B cell (primary cell): ENCODE data around the gene DSG2. TPM values are rescaled to one million over a fixed set of nuclear protein-coding genes. Genes with fewer than 3 reads are reported as not detected.

Experiments
- ATAC-seq: fragments of 200-7000 bp; cut with Tn5 transposase; one replicate; pipeline ENCODE4 v1.10.0; 2021; ENCODE audit warnings: low read depth, mild to moderate bottlenecking, moderate number of reproducible peaks, moderate library complexity
- CTCF ChIA-PET: fragments of 350-600 bp; sonication (Branson Sonifier 250); formaldehyde crosslinking; loops from one replicate; lab custom pipeline; 2021; ENCODE audit warnings: antibody characterized with exemption, inconsistent platforms; lab: Charles Lee
- POLR2A ChIA-PET: fragments of 350-600 bp; sonication (Branson Sonifier 250); formaldehyde crosslinking; loops from one replicate; lab custom pipeline; 2021; ENCODE audit warnings: antibody characterized with exemption; lab: Charles Lee
- DNase-seq: peaks from one replicate; pipeline ENCODE4 v3.0.0; 2013
- H2AFZ ChIP-seq: 2 replicates; pipeline ENCODE4 v1.6.1; 2012; ENCODE audit warnings: mild to moderate bottlenecking, low read depth, low read length; ENCODE audit not compliant: insufficient read depth, poor library complexity, severe bottlenecking
- H3K27ac ChIP-seq, 2 donors: 1 replicate in 1 of 2; 2 replicates in 1 of 2; pipeline ENCODE4 v1.5.1; 2012 to 2013; ENCODE audit warnings: low read length in 2 of 2, mild to moderate bottlenecking in 2 of 2, moderate library complexity in 1 of 2
- H3K27me3 ChIP-seq, 4 experiments: fragments of 200-600 bp in 1 of 4; sonication (generic) in 1 of 4; replicated peaks in 1 of 4; 1 replicate in 2 of 4; 2 replicates in 2 of 4; pipeline versions ENCODE4 v1.6.1 to v1.7.0; 2013 to 2016; ENCODE audit warnings: low read length in 3 of 4, mild to moderate bottlenecking in 2 of 4, mixed read lengths in 1 of 4, moderate library complexity in 1 of 4; ENCODE audit not compliant: insufficient read depth in 4 of 4, control insufficient read depth in 3 of 4; ENCODE audit errors: control extremely low read depth in 1 of 4
- H3K36me3 ChIP-seq, 2 experiments: replicated peaks in 1 of 2; 1 replicate in 1 of 2; 2 replicates in 1 of 2; pipeline versions ENCODE4 v1.6.1 to v1.7.1; 2013; ENCODE audit warnings: low read length in 1 of 2; ENCODE audit not compliant: insufficient read depth in 2 of 2, control insufficient read depth in 1 of 2; ENCODE audit errors: control extremely low read depth in 1 of 2, extremely low read depth in 1 of 2
- H3K4me1 ChIP-seq, 2 donors: fragments of 200-600 bp in 1 of 2; sonication (generic) in 1 of 2; 1 replicate in 1 of 2; 2 replicates in 1 of 2; pipeline versions ENCODE4 v1.5.1 to v1.6.1; 2013 to 2017; ENCODE audit warnings: low read length in 2 of 2; ENCODE audit not compliant: control insufficient read depth in 2 of 2, insufficient read depth in 2 of 2
- H3K4me2 ChIP-seq: replicated peaks from 2 replicates; pipeline ENCODE3; 2012; ENCODE audit warnings: mild to moderate bottlenecking, low read depth, low read length; ENCODE audit not compliant: poor library complexity, severe bottlenecking
- H3K4me3 ChIP-seq, 5 experiments: fragments of 200-600 bp in 1 of 5; sonication (generic) in 1 of 5; 1 replicate in 3 of 5; 2 replicates in 2 of 5; pipeline versions ENCODE4 v1.5.1 to v1.7.0; 2011 to 2016; ENCODE audit warnings: low read length in 4 of 5, mild to moderate bottlenecking in 4 of 5, low read depth in 2 of 5, control low read depth in 1 of 5, moderate library complexity in 1 of 5; ENCODE audit not compliant: insufficient read depth in 1 of 5; ENCODE audit errors: control extremely low read depth in 1 of 5, extremely low read depth in 1 of 5
- H3K79me2 ChIP-seq: fragments of 200-600 bp; sonication (generic); one replicate; pipeline ENCODE4 v1.6.0; 2016; ENCODE audit warnings: low read length; ENCODE audit not compliant: control insufficient read depth, insufficient read depth
- H3K9ac ChIP-seq: fragments of 200-600 bp; sonication (generic); 2 replicates; pipeline ENCODE4 v1.6.1; 2017; ENCODE audit warnings: mild to moderate bottlenecking, low read length, moderate library complexity
- H3K9me3 ChIP-seq, 3 donors: one replicate each; pipeline versions ENCODE4 v1.6.1 to v1.7.1; 2013; ENCODE audit warnings: low read length in 2 of 3; ENCODE audit not compliant: control insufficient read depth in 2 of 3, insufficient read depth in 1 of 3; ENCODE audit errors: control extremely low read depth in 1 of 3
- H4K20me1 ChIP-seq: 2 replicates; pipeline ENCODE4 v1.6.0; 2012; ENCODE audit warnings: mild to moderate bottlenecking, low read length; ENCODE audit not compliant: insufficient read depth, control insufficient read depth, poor library complexity, severe bottlenecking
- H3K27ac Mint-ChIP-seq: one replicate; pipeline ENCODE4 v1.8.0; 2021; ENCODE audit warnings: mixed read lengths
- H3K27me3 Mint-ChIP-seq: one replicate; pipeline ENCODE4 v1.8.0; 2021; ENCODE audit warnings: mixed read lengths
- H3K4me1 Mint-ChIP-seq: one replicate; pipeline ENCODE4 v1.8.0; 2021; ENCODE audit warnings: mixed read lengths
- H3K4me3 Mint-ChIP-seq: one replicate; pipeline ENCODE4 v1.8.0; 2021; ENCODE audit warnings: mixed read lengths
- H3K9me3 Mint-ChIP-seq: one replicate; pipeline ENCODE4 v1.8.0; 2022; ENCODE audit warnings: mixed read lengths; ENCODE audit not compliant: insufficient read depth
- EZH2 ChIP-seq: IDR thresholded peaks from 2 replicates; pipeline ENCODE4 v1.6.1; 2012; ENCODE audit warnings: borderline replicate concordance, low read depth, mild to moderate bottlenecking, moderate library complexity, low read length; ENCODE audit not compliant: insufficient read depth, poor library complexity, severe bottlenecking
- WGBS: methylation state at CpG from one replicate; pipeline ENCODE4 v1.1.5; 2013; ENCODE audit warnings: missing lambda C conversion rate; ENCODE audit not compliant: insufficient coverage; 5-methylcytosine and 5-hydroxymethylcytosine counted together
- intact Hi-C: fragments of 100-400 bp; cut with micrococcal nuclease; formaldehyde crosslinking; loops from one replicate; pipeline ENCODE4 v1.10.0; 2022
- polyA plus RNA-seq: library from polyadenylated mRNA; depleted of rRNA; stranded (reverse); fragments of >200 nt; gene quantifications from 2 replicates; pipeline ENCODE4 v1.2.3, GENCODE V29; 2012
- total RNA-seq, 2 donors: library from RNA; stranded (reverse); fragments of 120-200 nt in 1 of 2; gene quantifications; 1 replicate in 1 of 2; 2 replicates in 1 of 2; pipeline versions ENCODE4 v1.2.3 to v1.2.4, GENCODE V29; 2013 to 2022
- TF ChIP-seq, protein P1 (sequence below): fragments of 200-600 bp; IDR thresholded peaks from one replicate; pipeline ENCODE4 v1.8.0; 2022; ENCODE audit warnings: antibody characterized with exemption, mild to moderate bottlenecking

Gene DSG2
- total and polyA plus RNA-seq, 2 donors (not counting 1 experiment from before 2014, with no cell fraction given) = not detected

DNA sequence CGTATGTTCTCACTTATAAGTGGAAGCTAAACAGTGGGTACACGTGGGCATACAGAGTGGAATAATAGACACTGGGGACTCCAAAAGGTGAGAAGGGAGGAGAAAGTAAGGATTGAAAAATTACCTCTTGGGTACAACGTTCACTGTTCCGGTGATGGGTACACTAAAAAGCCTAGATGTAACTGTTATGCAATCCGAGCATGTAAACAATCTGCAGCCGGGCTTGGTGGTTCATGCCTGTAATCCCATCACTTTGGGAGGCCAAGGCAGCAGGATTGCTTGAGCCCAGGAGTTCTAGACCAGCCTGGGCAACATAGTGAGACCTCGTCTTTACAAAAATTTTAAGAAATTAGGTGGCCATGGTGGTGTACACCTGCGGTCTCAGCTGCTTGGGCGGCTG, 60.6 kb downstream of the DSG2 start:
- Histone ChIP-seq H3K4me1 (no peaks in the 10 kb centered on the region), H2AFZ (no peak overlapping the region), H3K79me2 (no peaks in the 10 kb centered on the region), H3K4me3 (no peak overlapping the region), H4K20me1 (no peaks in the 10 kb centered on the region), H3K36me3 (no peaks in the 10 kb centered on the region), H3K9me3 (no peaks in the 10 kb centered on the region), H3K4me2 (no peak overlapping the region), H3K27ac (no peak overlapping the region), H3K27me3 (no peaks in the 10 kb centered on the region), H3K9ac (no peak overlapping the region)
- H3K9me3 Mint-ChIP-seq = no peaks in the 10 kb centered on the region
- no peak overlapping the region for H3K4me3 Mint-ChIP-seq
- no peak overlapping the region for H3K27ac Mint-ChIP-seq
- ATAC-seq (no peak), DNase-seq (no peak)
- ChIA-PET POLR2A (no interaction called here), CTCF (interaction anchor here (0.7 kb wide), 1 partner anchor 419 kb away, joined by 3 read pairs; no protein-coding TSS in a partner anchor)
- intact Hi-C loops = no loop called here
- no peak for TF ChIP-seq EZH2
- H3K4me1 Mint-ChIP-seq = no peaks in the 10 kb centered on the region
- 81% methylated on average over 8 of the region's 9 CpGs for WGBS
- H3K27me3 Mint-ChIP-seq = peaks cover 8% of the 10 kb centered on the region

DNA sequence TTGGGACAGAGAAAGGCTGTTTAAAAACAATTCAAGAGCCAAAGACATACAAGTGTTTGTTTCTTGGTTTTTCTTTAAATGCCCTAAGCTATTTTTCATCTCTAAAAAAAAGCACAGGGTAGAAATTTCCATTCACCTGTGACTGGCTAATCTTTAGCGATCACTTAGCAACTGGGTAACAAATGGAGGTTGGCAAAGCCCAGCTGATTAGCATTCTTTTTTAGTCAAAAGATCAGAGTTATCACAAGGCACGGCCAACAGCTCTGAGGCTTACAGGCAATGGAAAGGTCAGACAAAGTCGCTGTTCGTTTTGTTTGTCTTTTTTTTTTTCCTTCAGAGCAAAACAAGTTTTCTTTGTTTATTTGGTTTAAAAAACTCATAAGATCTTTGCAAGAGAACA, 64.7 kb downstream of the DSG2 start:
- H3K27ac Mint-ChIP-seq = no peak overlapping the region
- DNase-seq (no peak), ATAC-seq (no peak)
- H2AFZ ChIP-seq = no peak overlapping the region
- H3K79me2 ChIP-seq = no peaks in the 10 kb centered on the region
- H3K4me3 Mint-ChIP-seq = no peak overlapping the region
- POLR2A ChIA-PET = no interaction called here
- CTCF ChIA-PET = interaction anchor here (0.5 to 2.4 kb wide), 8 partner anchors 10 to 326 kb away, joined by 3 to 8 read pairs (median 4); no protein-coding TSS in a partner anchor
- H3K27ac ChIP-seq = no peak overlapping the region
- TF ChIP-seq, protein P1, sequence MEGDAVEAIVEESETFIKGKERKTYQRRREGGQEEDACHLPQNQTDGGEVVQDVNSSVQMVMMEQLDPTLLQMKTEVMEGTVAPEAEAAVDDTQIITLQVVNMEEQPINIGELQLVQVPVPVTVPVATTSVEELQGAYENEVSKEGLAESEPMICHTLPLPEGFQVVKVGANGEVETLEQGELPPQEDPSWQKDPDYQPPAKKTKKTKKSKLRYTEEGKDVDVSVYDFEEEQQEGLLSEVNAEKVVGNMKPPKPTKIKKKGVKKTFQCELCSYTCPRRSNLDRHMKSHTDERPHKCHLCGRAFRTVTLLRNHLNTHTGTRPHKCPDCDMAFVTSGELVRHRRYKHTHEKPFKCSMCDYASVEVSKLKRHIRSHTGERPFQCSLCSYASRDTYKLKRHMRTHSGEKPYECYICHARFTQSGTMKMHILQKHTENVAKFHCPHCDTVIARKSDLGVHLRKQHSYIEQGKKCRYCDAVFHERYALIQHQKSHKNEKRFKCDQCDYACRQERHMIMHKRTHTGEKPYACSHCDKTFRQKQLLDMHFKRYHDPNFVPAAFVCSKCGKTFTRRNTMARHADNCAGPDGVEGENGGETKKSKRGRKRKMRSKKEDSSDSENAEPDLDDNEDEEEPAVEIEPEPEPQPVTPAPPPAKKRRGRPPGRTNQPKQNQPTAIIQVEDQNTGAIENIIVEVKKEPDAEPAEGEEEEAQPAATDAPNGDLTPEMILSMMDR = no peak
- TF ChIP-seq EZH2 = no peak
- intact Hi-C loops = no loop called here
- 100% methylated on average over 4 of the region's 4 CpGs for WGBS
- H4K20me1 ChIP-seq = no peaks in the 10 kb centered on the region
- no peaks in the 10 kb centered on the region for H3K9me3 Mint-ChIP-seq
- H3K27me3 ChIP-seq = no peaks in the 10 kb centered on the region
- peaks cover 4% of the 10 kb centered on the region for H3K27me3 Mint-ChIP-seq
- H3K36me3 ChIP-seq = no peaks in the 10 kb centered on the region
- no peak overlapping the region for H3K9ac ChIP-seq
- H3K4me1 Mint-ChIP-seq = no peaks in the 10 kb centered on the region
- no peak overlapping the region for H3K4me2 ChIP-seq
- H3K9me3 ChIP-seq = no peaks in the 10 kb centered on the region
- H3K4me3 ChIP-seq = no peak overlapping the region
- no peaks in the 10 kb centered on the region for H3K4me1 ChIP-seq
